HuH-7 (cell line): Measurements from ENCODE around the gene CC2D2B.
"Not testable (repeated sequence)": the region's sequence is repeated elsewhere in the genome, so short reads cannot be mapped to it uniquely, and the experiment has no call there.

Source experiments
- DNase-seq: peaks from one replicate; pipeline ENCODE4 v3.0.0; 2011; ENCODE audit warnings: low spot score

The CC2D2B gene

DNA sequence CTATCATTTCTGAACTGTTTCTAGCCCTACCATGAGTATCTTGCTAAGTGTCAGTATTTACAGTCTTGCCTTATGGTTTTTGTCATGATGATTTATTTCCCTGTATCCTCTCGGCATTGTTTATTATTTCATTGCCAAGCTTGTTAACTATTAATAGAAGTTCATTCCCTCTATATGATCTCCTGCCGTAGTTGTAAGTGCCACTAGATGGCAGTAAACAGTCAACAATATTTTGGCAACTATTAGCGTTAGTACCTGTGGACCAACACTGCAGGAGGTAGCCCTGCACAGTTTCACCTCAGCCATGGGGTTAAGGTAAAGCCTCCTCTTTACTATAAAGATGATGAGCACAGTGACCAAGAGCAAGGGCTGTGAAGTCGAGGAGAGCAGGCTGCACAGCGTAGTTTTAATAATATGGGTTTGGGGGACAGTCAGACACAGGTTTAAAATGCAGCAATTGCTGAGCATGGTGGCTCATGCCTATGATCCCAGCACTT, 109.5 kb downstream of the CC2D2B start:
- DNase-seq, result peak; percentile 47

DNA sequence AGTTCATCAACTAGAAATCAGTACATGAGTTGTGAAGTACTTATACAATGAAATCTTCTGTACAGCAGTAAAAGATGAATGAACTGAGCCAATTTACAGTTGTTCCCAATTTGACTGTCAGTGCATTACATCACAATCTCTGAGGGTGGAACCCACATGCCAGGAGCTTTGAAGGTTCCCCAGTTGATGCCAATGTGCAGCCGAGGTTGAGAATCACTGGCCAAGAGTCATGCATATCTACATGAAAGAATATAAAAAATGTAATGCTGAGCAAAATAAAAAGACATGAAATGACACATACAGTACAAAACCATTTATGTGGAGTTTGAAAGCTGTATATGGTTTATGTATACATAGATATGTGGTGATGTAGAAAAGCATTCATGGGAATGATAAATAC, 113.6 kb downstream of the CC2D2B start:
- no peak for DNase-seq

DNA sequence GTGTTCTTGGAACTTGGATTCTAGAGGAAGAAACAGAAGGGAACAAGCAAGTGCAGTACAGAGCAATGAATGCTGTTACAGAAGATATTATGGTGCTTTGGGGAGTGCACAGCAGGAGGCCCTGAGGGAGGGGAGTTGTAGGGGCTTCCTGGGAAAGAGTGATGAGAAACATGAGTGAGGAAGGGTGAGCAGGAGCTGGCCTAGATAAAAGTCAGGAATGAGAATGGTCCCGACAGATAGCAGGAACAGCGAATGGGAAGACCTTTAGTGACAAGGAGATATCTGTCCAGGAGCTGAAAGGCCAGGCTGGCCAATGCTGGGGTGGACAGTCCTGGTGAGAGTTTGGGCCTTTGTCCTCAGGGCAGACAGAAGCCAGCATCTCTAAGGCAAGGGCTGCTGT, 115.0 kb downstream of the CC2D2B start:
- DNase-seq, result no peak

DNA sequence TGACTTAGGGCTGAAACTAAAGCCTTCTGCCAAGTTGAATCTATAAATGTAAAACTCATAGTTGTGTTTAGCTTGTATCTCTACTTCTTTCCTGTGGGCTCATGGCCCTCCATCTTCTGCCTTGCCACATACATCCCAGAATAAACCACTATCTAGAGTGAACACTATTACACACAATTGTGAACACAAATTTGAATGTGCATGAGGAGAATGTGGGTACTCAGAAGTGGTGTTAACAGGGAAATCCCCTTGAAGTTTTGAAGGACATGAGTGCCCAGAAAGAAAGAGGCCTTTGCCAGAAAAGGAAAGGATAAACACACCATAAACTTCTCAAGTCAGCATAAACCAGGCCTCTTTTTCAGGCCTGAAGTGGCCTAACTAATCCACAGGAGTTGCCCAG, 115.4 kb downstream of the CC2D2B start:
- DNase-seq, result no peak

DNA sequence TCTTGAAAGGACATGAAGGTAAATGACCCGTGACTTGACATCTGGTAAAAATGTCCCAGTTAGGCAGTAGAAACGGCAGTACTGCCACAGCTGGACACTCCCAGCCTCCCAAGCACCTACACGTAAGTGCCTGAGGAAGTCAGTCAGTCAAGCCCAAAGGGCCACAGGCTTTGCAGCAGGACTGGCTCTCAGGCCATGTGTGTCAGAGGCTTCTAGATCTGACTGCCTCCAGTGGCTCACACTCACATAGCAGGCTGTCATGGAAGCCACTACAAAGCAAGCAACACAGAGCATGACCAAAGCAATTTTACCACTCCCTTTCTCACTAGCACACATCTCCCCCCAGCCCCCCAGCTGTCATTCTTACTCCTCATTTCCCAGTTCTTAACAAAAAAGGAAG, 117.8 kb downstream of the CC2D2B start:
- peak; percentile 29 for DNase-seq

DNA sequence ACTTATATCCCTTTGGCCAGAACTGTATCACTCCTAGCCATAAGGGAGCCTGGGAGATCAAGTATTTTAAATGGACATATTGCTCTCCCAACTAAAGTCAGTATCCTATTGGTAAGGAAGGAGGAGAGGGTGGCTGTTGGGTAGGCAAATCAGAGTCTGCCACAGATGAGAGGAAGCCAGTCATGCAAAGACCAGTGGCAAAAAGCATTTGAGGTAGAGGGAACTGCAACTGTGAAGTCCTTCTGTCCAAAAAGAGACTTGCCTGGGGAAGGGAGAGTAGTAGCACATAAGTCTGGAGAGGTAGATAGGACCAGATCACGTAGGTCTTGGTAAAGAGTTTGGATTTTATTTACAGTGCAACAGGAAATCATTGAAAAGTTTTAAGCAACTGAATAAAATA, 126.8 kb downstream of the CC2D2B start:
- DNase-seq, result no peak

DNA sequence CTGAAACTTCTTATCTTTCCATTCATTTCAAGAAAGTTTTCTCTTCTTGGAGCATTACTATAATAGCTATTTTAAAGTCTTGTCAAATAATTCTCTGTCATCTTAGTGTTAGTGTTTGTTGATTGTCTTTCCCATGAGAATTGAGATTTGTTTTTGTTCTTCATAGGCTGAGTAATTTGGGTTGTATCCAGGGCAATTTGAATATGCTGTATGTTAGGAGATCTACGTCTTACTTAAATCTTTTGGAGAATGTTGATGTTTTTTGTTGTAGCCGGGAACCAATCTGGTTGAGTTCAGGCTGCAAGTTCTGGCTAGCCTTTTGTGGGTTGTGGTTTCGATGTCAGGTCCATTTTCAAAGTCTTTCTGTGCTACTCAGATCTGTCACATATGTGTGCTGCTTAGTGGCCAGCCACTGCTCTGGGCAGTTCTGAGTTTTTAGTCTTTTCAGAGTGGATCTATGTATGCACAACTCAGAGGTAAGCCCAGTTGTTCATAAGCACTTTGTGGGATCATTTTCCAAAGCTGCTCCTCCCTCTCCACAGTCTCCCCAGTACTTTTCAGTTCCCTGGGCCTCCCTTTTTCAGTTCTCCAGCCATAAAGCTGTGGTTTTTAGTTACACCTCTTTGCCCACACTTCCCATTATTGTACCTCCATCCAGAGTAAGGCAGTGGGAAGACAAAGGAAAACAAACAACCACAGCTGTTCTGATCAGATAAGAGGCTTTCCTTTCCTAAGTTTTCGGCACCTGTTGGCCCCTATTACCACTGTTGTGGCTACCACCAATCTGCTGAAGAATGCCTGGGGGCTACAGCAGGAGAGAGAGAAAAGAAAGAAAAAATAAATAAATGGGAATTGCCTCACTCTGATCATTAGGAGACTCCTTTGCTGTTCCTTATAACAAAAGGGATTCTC, 131.0 kb downstream of the CC2D2B start:
- no peak for DNase-seq

DNA sequence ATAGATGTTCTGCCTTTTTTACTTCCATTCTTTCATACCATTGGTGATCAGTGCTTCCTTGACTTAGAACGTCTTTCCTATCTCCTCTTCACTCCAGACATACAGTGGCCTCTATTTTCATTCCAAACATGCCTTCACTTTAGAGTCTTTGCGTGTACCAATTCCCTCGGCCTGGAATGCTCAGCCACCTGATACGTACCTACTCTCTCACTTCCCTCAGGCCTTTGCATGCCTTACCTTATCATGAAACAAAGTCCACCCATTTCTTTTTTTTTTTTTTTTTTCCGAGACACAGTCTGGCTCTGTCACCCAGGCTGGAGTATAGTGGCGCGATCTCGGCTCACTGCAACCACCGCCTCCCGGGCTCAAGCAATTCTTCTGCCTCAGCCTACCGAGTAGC, 133.4 kb downstream of the CC2D2B start:
- DNase-seq, result no peak

DNA sequence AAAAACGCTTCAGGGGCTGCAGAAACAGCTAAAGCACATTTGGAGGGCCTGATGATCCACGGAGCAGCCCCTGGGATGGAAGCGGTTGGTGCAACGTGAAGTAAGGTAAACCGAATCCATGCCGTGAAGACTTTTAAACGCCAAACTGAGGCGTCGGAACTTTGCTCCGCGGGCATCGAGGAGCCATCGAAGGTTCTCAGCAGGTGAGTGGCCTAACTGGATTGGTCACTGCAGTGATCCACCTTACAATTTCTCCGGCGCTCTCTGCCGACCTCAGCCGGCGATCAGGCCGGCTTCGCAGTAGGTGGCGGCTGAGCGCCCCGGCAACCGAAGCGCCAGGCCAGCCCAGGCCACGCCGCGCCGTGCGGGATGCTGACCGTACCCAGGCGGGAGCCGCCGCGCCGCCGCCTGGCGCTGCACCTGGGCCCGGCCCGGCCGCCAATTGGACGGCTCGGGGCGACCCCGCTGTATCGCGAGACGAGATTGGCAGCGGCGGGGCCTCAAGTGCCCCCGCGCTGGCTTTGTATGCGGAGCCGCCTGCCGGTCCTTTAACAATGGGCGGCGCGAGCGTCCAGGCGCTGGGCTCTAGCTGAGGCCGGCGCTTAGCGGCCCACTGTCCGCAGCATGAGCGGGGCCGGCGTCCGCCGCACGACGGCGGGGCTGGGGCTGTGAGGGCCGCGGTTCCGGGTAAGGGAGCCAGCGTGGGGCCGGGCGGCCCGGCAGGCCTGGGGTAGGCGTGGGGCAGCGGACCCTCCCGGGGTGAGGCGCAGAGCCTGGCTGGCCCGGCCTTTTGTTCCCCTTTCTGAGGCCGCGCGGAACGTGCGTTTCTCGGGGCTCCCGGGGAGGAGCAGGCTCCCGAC, 135.5 kb downstream of the CC2D2B start, which contains the start of gene CCNJ:
CCNJ (plus strand) TSS at position 551 of the 860 bp plus-strand sequence. CDS start 811 bp downstream, outside the sequence.
- peak; percentile 95 for DNase-seq

DNA sequence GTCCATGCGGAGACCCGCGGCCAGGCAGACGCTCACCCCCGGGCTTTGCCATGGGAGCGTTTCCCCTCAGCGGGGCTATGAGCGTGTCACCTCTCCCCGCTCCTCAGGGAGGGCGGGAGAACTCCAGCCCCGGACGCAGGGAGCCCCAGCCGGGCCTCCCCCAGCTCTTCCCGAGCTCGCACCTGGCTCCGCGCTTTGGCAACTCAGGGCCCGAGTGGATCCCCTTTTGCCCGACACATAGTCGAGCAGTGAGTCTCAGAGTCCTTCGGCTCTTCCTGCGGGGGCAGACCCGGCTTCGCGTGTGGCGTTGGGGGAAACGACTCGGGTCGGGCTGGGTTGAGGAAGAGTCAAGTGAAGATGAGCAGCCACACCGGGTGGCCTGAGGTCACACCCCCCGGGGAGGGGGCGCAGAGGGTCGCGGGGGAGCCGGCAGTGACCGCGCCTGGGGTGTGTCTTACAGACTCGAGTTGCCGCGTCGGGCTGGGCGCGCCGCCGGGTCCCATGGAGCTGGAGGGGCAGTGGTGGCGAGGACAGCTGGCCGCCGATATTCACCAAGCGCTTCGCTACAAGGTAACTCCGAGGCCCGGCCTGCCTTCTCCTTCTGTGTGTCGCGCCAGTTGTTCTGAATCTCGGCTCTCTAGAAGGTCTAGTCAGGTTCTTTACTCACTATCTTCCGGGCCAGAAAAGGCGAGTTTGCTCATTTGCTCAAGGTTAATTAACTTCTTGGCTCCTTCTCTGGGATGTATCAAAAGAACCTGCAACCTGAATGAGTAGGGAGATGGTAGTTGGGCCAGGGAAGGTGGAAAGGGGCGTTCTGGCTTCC, 136.3 kb downstream of the CC2D2B start:
- peak; percentile 57 for DNase-seq

DNA sequence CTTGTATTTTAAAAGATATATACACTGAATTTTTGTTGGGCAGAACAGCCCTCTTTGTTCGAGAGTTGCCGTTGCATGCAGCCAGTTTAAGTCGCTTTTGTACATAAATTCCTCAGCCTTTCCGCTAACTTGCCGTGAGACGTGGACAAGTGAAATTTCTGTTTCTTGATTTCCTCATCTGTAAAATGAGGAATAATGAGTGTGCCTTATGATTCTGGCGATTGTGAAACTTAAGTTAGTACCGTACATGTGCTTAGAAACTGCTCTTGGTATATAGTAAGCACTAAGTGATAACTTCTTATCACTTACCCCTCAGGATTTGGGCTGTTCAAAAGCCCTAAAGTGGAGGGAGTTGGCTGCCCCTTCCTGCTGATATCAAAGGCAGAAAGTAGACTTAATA, 137.0 kb downstream of the CC2D2B start:
- no peak for DNase-seq

DNA sequence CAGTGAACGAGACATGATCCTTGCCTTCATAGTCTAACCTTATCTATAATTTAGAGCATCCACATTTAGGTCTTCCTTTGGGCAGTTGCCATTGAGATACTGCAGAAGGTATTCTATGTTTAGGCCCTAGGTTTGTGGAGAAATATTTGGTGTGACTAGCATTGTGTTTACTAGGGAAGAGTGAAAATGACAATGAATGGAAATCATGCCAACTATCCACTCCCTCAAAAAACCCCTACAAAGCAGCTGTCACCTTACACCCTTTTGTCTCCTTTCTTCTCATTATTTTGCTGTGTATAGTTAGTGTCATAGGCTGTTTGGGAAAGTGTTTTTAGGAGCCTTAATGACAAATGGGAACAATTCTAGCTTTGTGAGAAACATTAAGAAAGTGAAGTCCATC, 138.8 kb downstream of the CC2D2B start:
- DNase-seq, result no peak

DNA sequence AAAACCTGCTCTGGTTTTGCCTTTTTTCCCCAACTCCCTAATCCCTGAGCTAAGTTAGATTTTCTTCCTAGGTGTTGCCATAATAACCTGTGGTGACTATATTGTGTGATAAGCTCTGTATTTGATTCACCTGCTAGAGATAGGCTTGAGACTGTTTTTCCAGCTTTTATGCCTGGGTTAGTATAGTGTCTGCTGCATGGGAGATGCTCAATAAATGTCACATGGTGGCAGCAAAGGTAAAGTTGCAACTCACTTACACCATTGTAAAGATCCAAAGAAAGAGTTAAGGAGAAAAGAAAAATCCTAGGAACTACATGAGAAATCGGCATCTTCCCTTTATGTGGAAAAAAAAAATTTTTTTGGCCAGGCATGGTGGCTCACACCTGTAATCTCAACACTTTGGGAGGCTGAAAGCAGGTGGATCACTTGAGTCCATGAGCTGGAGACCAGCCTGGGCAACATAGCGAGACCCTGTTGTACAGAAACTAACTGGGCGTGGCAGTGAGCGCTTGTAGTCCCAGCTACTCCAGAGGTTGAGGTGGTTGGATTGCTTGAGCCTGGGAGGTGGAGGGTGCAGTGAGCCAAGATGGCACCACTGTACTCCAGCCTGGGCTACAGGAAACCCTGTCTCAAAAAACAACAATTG, 139.4 kb downstream of the CC2D2B start:
- peak; percentile 42 for DNase-seq

DNA sequence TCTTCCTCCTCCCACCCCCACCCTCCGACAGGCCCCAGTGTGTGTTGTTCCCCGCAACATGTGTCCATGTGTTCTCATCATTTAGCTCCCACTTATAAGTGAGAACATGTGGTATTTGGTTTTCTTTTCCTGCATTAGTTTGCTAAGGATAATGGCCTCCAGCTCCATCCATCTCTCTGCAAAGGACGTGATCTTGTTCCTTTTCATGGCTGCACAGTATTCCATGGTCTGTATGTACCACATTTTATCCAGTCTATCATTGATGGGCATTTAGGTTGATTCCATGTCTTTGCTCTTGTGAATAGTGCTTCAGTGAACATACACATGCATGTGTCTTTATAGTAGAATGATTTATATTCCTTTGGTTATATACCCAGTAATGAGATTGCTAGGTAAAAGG, 140.2 kb downstream of the CC2D2B start:
- not testable (repeated sequence) for DNase-seq

DNA sequence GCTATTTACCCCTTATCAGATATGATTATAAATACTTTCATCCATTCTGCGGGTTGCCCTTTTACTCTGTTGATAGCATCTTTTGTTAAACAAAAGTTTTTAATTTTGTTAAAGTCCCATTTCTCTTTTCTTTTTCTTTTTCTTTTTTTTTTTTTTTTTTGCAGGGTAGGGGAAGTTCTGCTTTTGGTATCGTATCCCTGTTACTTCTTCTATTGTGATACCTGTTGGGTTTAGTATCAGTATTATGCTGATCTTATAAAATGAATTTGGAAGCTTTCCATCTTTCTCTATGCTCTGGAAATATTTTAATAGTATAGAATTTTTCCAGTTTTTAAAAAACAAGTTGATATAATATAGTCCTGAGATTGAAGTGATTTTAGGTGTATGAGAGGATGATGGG, 141.6 kb downstream of the CC2D2B start:
- DNase-seq, result no peak

DNA sequence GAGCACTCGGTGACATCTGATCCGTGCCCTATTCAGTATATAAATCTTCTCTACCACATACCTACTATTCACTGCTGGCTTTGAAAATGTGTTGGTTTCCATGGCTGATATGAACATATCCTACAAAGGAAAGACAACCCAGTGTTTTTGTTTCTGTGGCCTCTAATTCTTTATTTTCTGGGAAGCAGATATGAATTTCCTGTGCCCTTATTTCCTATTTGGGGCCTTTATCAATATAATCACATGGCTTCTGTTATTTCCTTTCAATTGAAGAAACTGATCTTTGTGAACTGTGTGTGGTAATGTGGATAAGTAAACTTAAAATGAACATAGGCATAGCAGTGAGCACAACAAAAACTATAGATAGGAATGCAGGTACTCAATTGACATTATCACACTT, 146.2 kb downstream of the CC2D2B start:
- DNase-seq, result no peak

DNA sequence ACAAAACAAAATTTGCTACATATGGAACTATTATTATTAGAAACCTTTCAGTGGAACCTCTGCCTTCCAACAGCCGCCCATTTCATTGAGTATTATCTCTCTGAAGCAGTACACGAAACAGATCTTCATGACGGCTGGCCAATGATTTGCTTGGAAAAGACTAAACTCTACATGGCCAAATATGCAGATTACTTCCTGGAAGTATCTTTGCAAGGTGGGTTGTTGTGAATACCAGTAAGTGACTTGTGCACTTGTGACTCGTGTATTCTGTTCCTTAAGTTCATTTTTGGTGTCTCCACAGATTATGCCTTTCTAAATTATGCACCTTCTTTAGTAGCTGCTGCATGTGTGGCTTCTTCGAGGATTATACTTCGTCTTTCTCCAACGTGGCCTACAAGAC, 149.0 kb downstream of the CC2D2B start:
- no peak for DNase-seq

DNA sequence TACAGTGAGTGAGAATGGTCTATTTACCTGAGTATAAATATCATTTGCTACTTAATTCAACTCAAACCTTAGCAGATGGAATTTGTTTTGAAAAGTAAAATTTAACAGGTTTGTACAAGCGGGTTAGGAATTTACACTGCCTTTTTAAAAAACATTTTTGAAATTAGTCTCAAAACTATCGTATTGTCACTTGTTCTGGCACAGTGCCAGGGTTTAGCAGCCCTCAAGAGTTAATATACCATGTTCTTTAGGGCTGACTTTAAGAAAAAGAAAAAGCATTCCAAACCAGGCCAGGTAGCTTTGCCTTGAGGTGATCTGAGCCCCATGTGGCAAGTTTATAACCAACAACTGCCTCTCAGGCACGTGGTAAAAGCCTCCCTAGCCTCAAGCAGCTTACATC, 153.5 kb downstream of the CC2D2B start:
- DNase-seq, result no peak

DNA sequence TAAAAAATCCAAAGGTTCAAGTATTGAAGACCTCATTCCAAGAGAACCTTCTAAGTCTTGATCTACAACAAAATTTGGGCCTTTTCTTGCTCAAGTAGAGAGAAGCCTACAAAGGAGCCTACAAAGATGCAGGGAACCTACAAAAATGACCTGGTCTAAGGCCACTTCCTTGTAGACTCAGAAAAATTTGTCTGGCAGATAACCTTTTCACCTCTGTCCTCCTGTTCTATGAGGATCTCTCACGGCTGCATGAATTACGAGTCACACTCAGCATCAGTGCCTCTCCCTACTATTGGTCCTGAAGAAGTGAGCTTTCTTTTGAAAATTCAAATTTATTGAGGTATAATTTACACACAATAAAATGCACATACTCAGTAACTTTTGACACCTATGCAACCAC, 164.9 kb downstream of the CC2D2B start:
- DNase-seq, result no peak

DNA sequence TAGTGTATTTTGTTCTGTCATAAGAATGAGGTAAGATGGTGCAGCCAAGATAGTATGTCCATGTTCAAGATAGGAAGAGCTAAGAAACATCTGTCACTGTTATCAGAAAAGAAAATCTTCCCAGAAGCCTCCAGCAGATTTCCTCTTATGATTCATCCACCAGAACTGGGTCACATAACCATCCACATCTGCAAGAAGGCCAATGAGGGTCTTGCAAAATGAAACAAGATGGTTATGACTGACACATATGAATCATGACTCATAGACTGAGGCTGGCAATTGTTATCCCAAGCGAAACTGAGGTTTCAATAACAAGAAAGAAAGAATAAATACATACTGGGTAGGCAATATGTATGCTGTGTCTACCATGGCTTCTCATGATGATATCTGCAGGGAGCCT, 165.9 kb downstream of the CC2D2B start:
- no peak for DNase-seq

DNA sequence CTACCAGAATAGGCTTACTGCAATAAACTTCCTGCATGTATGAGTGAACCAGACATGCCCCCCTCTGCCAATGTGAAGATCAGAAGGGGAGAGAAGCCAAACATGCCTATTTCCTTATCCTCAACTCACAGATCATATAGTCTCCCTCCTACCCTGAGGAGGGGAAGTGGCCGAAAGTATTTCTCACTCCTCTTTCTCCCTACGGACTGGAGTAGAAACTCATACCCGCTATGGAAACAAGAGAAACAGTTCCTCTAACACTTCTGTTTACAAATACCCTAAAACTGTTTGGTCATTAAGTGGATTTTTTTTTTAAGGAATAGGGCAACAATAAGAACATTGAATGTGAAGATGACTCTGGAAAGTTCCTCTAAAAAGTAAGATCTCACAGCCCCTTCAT, 167.0 kb downstream of the CC2D2B start:
- no peak for DNase-seq
